HG02678 (cell line): ENCODE measurements around the gene KLHDC10.
"Not testable (repeated sequence)": the region's sequence is repeated elsewhere in the genome, so short reads cannot be mapped to it uniquely, and the experiment has no call there.

Experiments
- ATAC-seq: cut with Tn5 transposase; IDR thresholded peaks from one replicate; pipeline ENCODE4 v1.9.1; 2021; ENCODE audit warnings: mild to moderate bottlenecking, moderate library complexity; ENCODE audit not compliant: unreplicated experiment

The KLHDC10 gene

GRCh38 chr7:130153211-130153908 lies 83.0 kb downstream of the KLHDC10 start:
- ATAC-seq = no peak

GRCh38 chr7:130154131-130154500 lies 83.8 kb downstream of the KLHDC10 start:
- no peak for ATAC-seq

GRCh38 chr7:130154501-130155317 lies 84.4 kb downstream of the KLHDC10 start:
- ATAC-seq = no peak

GRCh38 chr7:130156140-130156539 lies 85.8 kb downstream of the KLHDC10 start:
- no peak for ATAC-seq

GRCh38 chr7:130157700-130158099 lies 87.4 kb downstream of the KLHDC10 start:
- no peak for ATAC-seq

- no peak for ATAC-seq
Measured at GRCh38 chr7:130160023-130160422, 89.7 kb downstream of the KLHDC10 start.

GRCh38 chr7:130160455-130160854 lies 90.1 kb downstream of the KLHDC10 start:
- ATAC-seq = no peak

- ATAC-seq = no peak
Measured at GRCh38 chr7:130162196-130162595, 91.9 kb downstream of the KLHDC10 start.

- no peak for ATAC-seq
Measured at GRCh38 chr7:130174237-130174959, 104.1 kb downstream of the KLHDC10 start.

- no peak for ATAC-seq
Measured at GRCh38 chr7:130178251-130178650, 107.9 kb downstream of the KLHDC10 start.

- no peak for ATAC-seq
Measured at GRCh38 chr7:130179631-130180030, 109.3 kb downstream of the KLHDC10 start.

GRCh38 chr7:130180571-130181262 lies 110.4 kb downstream of the KLHDC10 start:
- ATAC-seq = no peak

GRCh38 chr7:130181263-130181605 lies 110.9 kb downstream of the KLHDC10 start:
- ATAC-seq = no peak

- peak; percentile 52 for ATAC-seq
Measured at GRCh38 chr7:130182990-130183389, 112.7 kb downstream of the KLHDC10 start.

GRCh38 chr7:130184349-130184748 lies 114.0 kb downstream of the KLHDC10 start:
- ATAC-seq = not testable (repeated sequence)
